Panc1 (cell line): Measurements from ENCODE around the gene CNBD2.

Source experiments
- TCF7L2 ChIP-seq: IDR thresholded peaks from 2 replicates; pipeline ENCODE4 v1.6.1; 2011; ENCODE audit warnings: mild to moderate bottlenecking, low read depth, low read length, inconsistent platforms
- TF ChIP-seq, protein P1 (sequence below): fragments of 450-650 bp; IDR thresholded peaks from 2 replicates; pipeline ENCODE4 v1.5.1; 2017; ENCODE audit warnings: mild to moderate bottlenecking

DNA sequence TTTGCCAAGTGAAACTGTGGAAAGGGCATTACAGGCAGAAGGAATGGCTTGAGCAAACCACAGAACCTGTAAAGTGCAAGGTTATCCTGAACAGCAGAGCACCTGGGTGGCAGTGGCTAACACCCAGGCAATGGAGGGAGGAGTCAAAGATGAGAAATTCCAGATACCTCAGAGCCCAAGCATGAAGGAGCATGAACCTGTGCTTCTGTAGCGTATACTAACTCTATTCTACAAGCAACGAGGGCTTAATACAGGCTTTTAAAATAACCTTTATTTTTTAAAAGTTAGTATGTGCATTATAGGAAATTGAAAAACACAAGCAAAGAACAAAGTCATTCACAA lies 77.0 kb downstream of the CNBD2 start:
- TF ChIP-seq, protein P1, sequence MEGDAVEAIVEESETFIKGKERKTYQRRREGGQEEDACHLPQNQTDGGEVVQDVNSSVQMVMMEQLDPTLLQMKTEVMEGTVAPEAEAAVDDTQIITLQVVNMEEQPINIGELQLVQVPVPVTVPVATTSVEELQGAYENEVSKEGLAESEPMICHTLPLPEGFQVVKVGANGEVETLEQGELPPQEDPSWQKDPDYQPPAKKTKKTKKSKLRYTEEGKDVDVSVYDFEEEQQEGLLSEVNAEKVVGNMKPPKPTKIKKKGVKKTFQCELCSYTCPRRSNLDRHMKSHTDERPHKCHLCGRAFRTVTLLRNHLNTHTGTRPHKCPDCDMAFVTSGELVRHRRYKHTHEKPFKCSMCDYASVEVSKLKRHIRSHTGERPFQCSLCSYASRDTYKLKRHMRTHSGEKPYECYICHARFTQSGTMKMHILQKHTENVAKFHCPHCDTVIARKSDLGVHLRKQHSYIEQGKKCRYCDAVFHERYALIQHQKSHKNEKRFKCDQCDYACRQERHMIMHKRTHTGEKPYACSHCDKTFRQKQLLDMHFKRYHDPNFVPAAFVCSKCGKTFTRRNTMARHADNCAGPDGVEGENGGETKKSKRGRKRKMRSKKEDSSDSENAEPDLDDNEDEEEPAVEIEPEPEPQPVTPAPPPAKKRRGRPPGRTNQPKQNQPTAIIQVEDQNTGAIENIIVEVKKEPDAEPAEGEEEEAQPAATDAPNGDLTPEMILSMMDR, result no peak
- TF ChIP-seq TCF7L2, result no peak
